ENCODE results near the gene NT5C2.

Gene NT5C2

GRCh38 chr10:103104721-103105120 lies 88.4 kb downstream of the NT5C2 start:
- peaks cover 20% of the 10 kb centered on the region for H3K36me3 ChIP-seq
- no peaks in the 10 kb centered on the region for H3K27me3 ChIP-seq (ENCODE audit: insufficient read depth, low read depth, severe bottlenecking)

DNA sequence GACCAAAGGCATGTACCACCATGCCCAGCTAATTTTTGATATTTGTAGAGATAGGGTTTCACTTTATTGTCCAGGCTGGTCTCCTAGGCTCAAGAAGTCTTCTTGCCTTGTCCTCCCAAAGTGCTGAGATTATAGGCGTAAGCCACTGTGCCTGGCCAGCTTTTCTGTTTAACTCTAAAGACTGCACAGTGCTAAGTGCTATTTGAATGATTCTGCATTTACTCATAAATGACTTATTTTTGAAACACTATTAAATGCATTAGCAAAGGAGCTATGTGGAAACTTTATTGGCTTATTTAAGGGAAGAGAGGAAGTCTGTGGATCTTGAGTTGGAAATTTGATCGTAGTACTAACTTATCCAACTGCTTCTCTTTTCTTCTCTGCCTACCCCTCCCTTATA lies 89.1 kb downstream of the NT5C2 start:
- Histone ChIP-seq H3K36me3 (peaks cover 27% of the 10 kb centered on the region), H3K27ac (no peak overlapping the region), H3K4me3 (ENCODE audit: low read depth, low read length) (no peak overlapping the region), H3K27me3 (ENCODE audit: insufficient read depth, low read depth, severe bottlenecking) (no peaks in the 10 kb centered on the region), H3K9me3 (ENCODE audit: severe bottlenecking) (no peaks in the 10 kb centered on the region)
- no peak for TF ChIP-seq CTCF (IDR thresholded peaks at IDR 0.05; ENCODE audit: low read depth, low read length)
- DNase-seq, result no peak

More at GRCh38 chr10:103104721-103105120, 88.4 kb downstream of the NT5C2 start:
- no peak overlapping the region for H3K4me3 ChIP-seq (ENCODE audit: low read depth, low read length)
- no peaks in the 10 kb centered on the region for H3K9me3 ChIP-seq (ENCODE audit: severe bottlenecking)
- no peak for DNase-seq
- H3K27ac ChIP-seq, result no peak overlapping the region
- TF ChIP-seq CTCF (IDR thresholded peaks at IDR 0.05; ENCODE audit: low read depth, low read length), result no peak

GRCh38 chr10:103102195-103102594 lies 90.9 kb downstream of the NT5C2 start:
- Histone ChIP-seq H3K27me3 (ENCODE audit: insufficient read depth, low read depth, severe bottlenecking) (no peaks in the 10 kb centered on the region), H3K9me3 (ENCODE audit: severe bottlenecking) (no peaks in the 10 kb centered on the region), H3K36me3 (peaks cover 37% of the 10 kb centered on the region), H3K27ac (no peak overlapping the region), H3K4me3 (ENCODE audit: low read depth, low read length) (no peak overlapping the region)
- TF ChIP-seq CTCF (IDR thresholded peaks at IDR 0.05; ENCODE audit: low read depth, low read length), result no peak
- no peak for DNase-seq

- Histone ChIP-seq H3K4me3 (ENCODE audit: low read depth, low read length) (no peak overlapping the region), H3K9me3 (ENCODE audit: severe bottlenecking) (no peaks in the 10 kb centered on the region), H3K27ac (no peak overlapping the region), H3K27me3 (ENCODE audit: insufficient read depth, low read depth, severe bottlenecking) (no peaks in the 10 kb centered on the region), H3K36me3 (peaks cover 40% of the 10 kb centered on the region)
- DNase-seq, result no peak
- no peak for TF ChIP-seq CTCF (IDR thresholded peaks at IDR 0.05; ENCODE audit: low read depth, low read length)
Observed at GRCh38 chr10:103100620-103101019, 92.5 kb downstream of the NT5C2 start.

DNA sequence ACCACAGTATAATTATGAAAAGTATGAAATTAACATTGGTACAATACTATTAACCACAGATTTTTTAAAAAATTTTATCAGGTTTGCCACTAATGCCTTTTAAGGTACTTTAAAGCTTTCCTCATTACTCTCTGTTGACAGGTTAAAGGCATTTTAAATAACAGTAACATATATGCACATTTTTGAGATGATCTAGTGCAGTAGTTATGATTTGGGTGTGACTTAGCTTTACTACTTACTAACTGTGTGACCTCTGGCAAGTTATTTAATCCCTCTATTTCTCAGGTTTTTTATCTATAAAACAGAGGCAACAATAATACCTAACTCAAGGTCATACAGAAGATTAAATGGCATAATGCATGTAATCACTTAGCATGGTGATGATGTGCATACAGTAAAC lies 94.8 kb downstream of the NT5C2 start:
- Histone ChIP-seq H3K36me3 (peaks cover 44% of the 10 kb centered on the region), H3K9me3 (ENCODE audit: severe bottlenecking) (no peaks in the 10 kb centered on the region), H3K4me3 (ENCODE audit: low read depth, low read length) (no peak overlapping the region), H3K27ac (no peak overlapping the region), H3K27me3 (ENCODE audit: insufficient read depth, low read depth, severe bottlenecking) (no peaks in the 10 kb centered on the region)
- DNase-seq, result no peak
- TF ChIP-seq CTCF (IDR thresholded peaks at IDR 0.05; ENCODE audit: low read depth, low read length), result no peak

DNA sequence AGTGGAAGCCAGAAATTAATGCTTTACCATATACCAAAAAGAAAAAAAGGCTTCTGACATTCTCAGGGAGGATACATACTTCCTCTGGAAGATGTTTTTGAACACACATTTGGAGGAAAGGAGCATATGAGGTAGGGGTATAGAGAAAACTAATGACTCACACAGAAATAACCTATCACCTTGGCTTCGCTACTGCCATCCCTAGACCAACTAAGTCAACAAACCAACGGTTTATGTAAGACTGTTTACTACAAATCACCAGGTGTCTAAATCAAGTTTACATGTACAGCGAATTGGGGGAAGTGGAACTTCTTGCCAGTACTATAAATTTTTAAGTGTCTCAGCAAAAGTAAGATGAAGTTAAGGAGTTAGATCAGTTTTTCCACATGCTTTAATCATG lies 96.9 kb downstream of the NT5C2 start:
- Histone ChIP-seq H3K4me3 (ENCODE audit: low read depth, low read length) (no peak overlapping the region), H3K27me3 (ENCODE audit: insufficient read depth, low read depth, severe bottlenecking) (no peaks in the 10 kb centered on the region), H3K36me3 (peaks cover 65% of the 10 kb centered on the region), H3K27ac (no peak overlapping the region), H3K9me3 (ENCODE audit: severe bottlenecking) (no peaks in the 10 kb centered on the region)
- no peak for DNase-seq
- no peak for TF ChIP-seq CTCF (IDR thresholded peaks at IDR 0.05; ENCODE audit: low read depth, low read length)

Data from WERI-Rb-1 (cell line).